H9 (cell line): Measurements from ENCODE around the gene UGT1A3. TPM values are rescaled to one million over a fixed set of nuclear protein-coding genes. Genes with fewer than 3 reads are reported as not detected.

Source experiments
- DNase-seq: peaks from one replicate; pipeline ENCODE4 v3.0.0-alpha.2; 2017
- H2AFZ ChIP-seq: one replicate; pipeline ENCODE4 v1.6.1; 2013; ENCODE audit warnings: mild to moderate bottlenecking, low read length, control low read depth, moderate library complexity
- H2AK5ac ChIP-seq: 2 replicates; pipeline ENCODE4 v1.6.1; 2013; ENCODE audit warnings: low read length, control low read depth, mixed read lengths; ENCODE audit not compliant: insufficient read length
- H2BK120ac ChIP-seq: one replicate; pipeline ENCODE4 v1.6.1; 2013; ENCODE audit warnings: low read depth, mild to moderate bottlenecking, low read length, control low read depth, inconsistent platforms; ENCODE audit not compliant: poor library complexity, severe bottlenecking
- H2BK12ac ChIP-seq: 2 replicates; pipeline ENCODE4 v1.6.1; 2013; ENCODE audit warnings: low read length, control low read depth, mixed read lengths, low read depth; ENCODE audit not compliant: insufficient read length
- H2BK15ac ChIP-seq: 2 replicates; pipeline ENCODE4 v1.6.1; 2013; ENCODE audit warnings: low read depth, low read length, control low read depth
- H2BK20ac ChIP-seq: one replicate; pipeline ENCODE4 v1.6.1; 2013; ENCODE audit warnings: low read depth, mild to moderate bottlenecking, low read length, control low read depth, inconsistent platforms; ENCODE audit not compliant: poor library complexity, severe bottlenecking
- H2BK5ac ChIP-seq: 2 replicates; pipeline ENCODE4 v1.6.1; 2013; ENCODE audit warnings: low read length, control low read depth, mixed read lengths; ENCODE audit not compliant: insufficient read length
- H3K14ac ChIP-seq: 2 replicates; pipeline ENCODE4 v1.6.1; 2013; ENCODE audit warnings: low read length, control low read depth; ENCODE audit not compliant: insufficient read depth
- H3K18ac ChIP-seq: 2 replicates; pipeline ENCODE4 v1.6.1; 2013; ENCODE audit warnings: low read depth, mild to moderate bottlenecking, mixed read lengths, low read length, control low read depth; ENCODE audit not compliant: insufficient read length
- H3K23ac ChIP-seq: 2 replicates; pipeline ENCODE4 v1.6.1; 2013; ENCODE audit warnings: low read length, control low read depth, mixed read lengths, low read depth; ENCODE audit not compliant: insufficient read length
- H3K23me2 ChIP-seq: 2 replicates; pipeline ENCODE4 v1.6.1; 2013; ENCODE audit warnings: low read depth, mild to moderate bottlenecking, mixed read lengths, low read length, control low read depth; ENCODE audit not compliant: insufficient read length, poor library complexity, severe bottlenecking
- H3K27ac ChIP-seq: 2 replicates; pipeline ENCODE4 v1.5.1; 2013; ENCODE audit warnings: low read length, control low read depth, mixed read lengths, low read depth; ENCODE audit not compliant: insufficient read length
- H3K27me3 ChIP-seq: 2 replicates; pipeline ENCODE4 v1.6.1; 2013; ENCODE audit warnings: low read length, control low read depth, inconsistent platforms; ENCODE audit not compliant: insufficient read depth
- H3K4ac ChIP-seq: 2 replicates; pipeline ENCODE4 v1.6.1; 2013; ENCODE audit warnings: low read depth, mild to moderate bottlenecking, control low read depth, inconsistent platforms, low read length, moderate library complexity
- H3K4me1 ChIP-seq: 2 replicates; pipeline ENCODE4 v1.6.1; 2013; ENCODE audit warnings: low read length, control low read depth, inconsistent platforms; ENCODE audit not compliant: insufficient read depth
- H3K4me2 ChIP-seq: 2 replicates; pipeline ENCODE4 v1.6.1; 2013; ENCODE audit warnings: low read length, control low read depth, mixed read lengths; ENCODE audit not compliant: insufficient read length, insufficient read depth
- H3K56ac ChIP-seq: 2 replicates; pipeline ENCODE4 v1.6.1; 2013; ENCODE audit warnings: low read depth, mild to moderate bottlenecking, mixed read lengths, low read length, control low read depth; ENCODE audit not compliant: insufficient read length
- H3K79me1 ChIP-seq: 2 replicates; pipeline ENCODE4 v1.6.1; 2013; ENCODE audit warnings: low read depth, mild to moderate bottlenecking, moderate library complexity, low read length, control low read depth, inconsistent platforms; ENCODE audit not compliant: insufficient read depth, poor library complexity, severe bottlenecking
- H3K79me2 ChIP-seq: 2 replicates; pipeline ENCODE4 v1.6.1; 2013; ENCODE audit warnings: low read length, control low read depth, inconsistent platforms; ENCODE audit not compliant: insufficient read depth
- H3K9ac ChIP-seq: 2 replicates; pipeline ENCODE4 v1.6.1; 2013; ENCODE audit warnings: low read length, control low read depth, mixed read lengths; ENCODE audit not compliant: insufficient read length; ENCODE audit errors: extremely low read depth
- H3K9me3 ChIP-seq: one replicate; pipeline ENCODE4 v1.6.1; 2013; ENCODE audit warnings: low read depth, low read length, inconsistent platforms; ENCODE audit not compliant: control insufficient read depth
- H3T11ph ChIP-seq: one replicate; pipeline ENCODE4 v1.6.1; 2013; ENCODE audit warnings: mild to moderate bottlenecking, low read length, control low read depth, inconsistent platforms
- H4K20me1 ChIP-seq: one replicate; pipeline ENCODE4 v1.6.1; 2013; ENCODE audit not compliant: control insufficient read depth, insufficient read length, insufficient read depth
- H4K5ac ChIP-seq: 2 replicates; pipeline ENCODE4 v1.6.1; 2013; ENCODE audit warnings: low read depth, mild to moderate bottlenecking, mixed read lengths, low read length, control low read depth; ENCODE audit not compliant: insufficient read length
- H4K8ac ChIP-seq: replicated peaks from 2 replicates; pipeline ENCODE4 v1.6.1; 2013; ENCODE audit warnings: low read length, control low read depth, mixed read lengths, low read depth; ENCODE audit not compliant: insufficient read length
- H4K91ac ChIP-seq: 2 replicates; pipeline ENCODE4 v1.6.1; 2013; ENCODE audit warnings: low read depth, mild to moderate bottlenecking, moderate library complexity, mixed read lengths, low read length, control low read depth; ENCODE audit not compliant: insufficient read length
- H3K27ac Mint-ChIP-seq, 3 experiments: 2 replicates in 2 of 3; 3 replicates in 1 of 3; pipeline ENCODE4 v1.8.0; 2020 to 2021; ENCODE audit warnings: mixed read lengths in 3 of 3, mild to moderate bottlenecking in 1 of 3, moderate library complexity in 1 of 3
- H3K27me3 Mint-ChIP-seq: 2 replicates; pipeline ENCODE4 v1.8.0; 2021; ENCODE audit warnings: low read depth, mild to moderate bottlenecking, moderate library complexity, mixed read lengths
- H3K36me3 Mint-ChIP-seq, 3 experiments: 2 replicates in 2 of 3; 3 replicates in 1 of 3; pipeline ENCODE4 v1.8.0; 2020 to 2021; ENCODE audit warnings: low read depth in 3 of 3, mixed read lengths in 3 of 3; ENCODE audit not compliant: insufficient read depth in 1 of 3
- H3K4me1 Mint-ChIP-seq, 2 experiments: 2 replicates each; pipeline ENCODE4 v1.8.0; 2020; ENCODE audit warnings: mixed read lengths in 2 of 2
- H3K4me3 Mint-ChIP-seq, 2 experiments: 2 replicates in 1 of 2; 3 replicates in 1 of 2; pipeline ENCODE4 v1.8.0; 2020 to 2021; ENCODE audit warnings: mild to moderate bottlenecking in 2 of 2, mixed read lengths in 2 of 2, moderate library complexity in 1 of 2
- H3K9me3 Mint-ChIP-seq, 2 experiments: 2 replicates in 1 of 2; 3 replicates in 1 of 2; pipeline ENCODE4 v1.8.0; 2020; ENCODE audit warnings: mild to moderate bottlenecking in 2 of 2, mixed read lengths in 2 of 2, moderate library complexity in 1 of 2
- WGBS: extraction: QIAGEN DNeasy Blood & Tissue Kit; methylation state at CpG from one replicate; pipeline ENCODE4 v1.1.7; 2013; ENCODE audit warnings: missing lambda C conversion rate, low lambda C conversion rate, mixed read lengths; ENCODE audit not compliant: insufficient read length; ENCODE audit errors: extremely low coverage; 5-methylcytosine and 5-hydroxymethylcytosine counted together
- total RNA-seq: library from RNA; stranded (reverse); gene quantifications from 2 replicates; pipeline ENCODE4 v1.2.1, GENCODE V29; 2021
- TF ChIP-seq, protein P1 (sequence below): fragments of 200-600 bp; sonication (generic); conservative IDR thresholded peaks from 3 replicates; pipeline ENCODE4 v1.8.0; 2021; ENCODE audit warnings: antibody characterized with exemption, mild to moderate bottlenecking

Gene UGT1A3
- total RNA-seq, 1 experiment from 2014 or later = not detected

DNA sequence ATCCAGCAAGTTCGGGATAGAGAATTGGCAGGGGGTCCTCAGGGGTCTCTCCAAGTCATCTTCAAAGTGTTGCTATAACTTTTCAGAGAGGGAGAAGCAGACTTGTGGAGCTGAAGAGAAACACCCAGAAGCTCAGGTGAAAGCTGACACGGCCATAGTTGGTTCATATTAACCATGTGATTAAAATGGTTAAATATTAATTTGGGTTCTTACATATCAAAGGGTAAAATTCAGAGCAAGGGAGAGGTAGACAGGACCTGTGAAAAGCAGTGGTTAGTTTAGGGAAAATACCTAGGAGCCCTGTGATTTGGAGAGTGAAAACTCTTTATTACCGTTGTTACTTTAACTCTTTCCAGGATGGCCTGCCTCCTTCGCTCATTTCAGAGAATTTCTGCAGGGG lies 36.2 kb upstream of the UGT1A3 start, which contains the start of gene UGT1A6:
Gene UGT1A6, plus strand, starts transcription at position 243 of the 400 bp plus-strand sequence. Its CDS starts 115 bp downstream, at position 358.
- TF ChIP-seq, protein P1, sequence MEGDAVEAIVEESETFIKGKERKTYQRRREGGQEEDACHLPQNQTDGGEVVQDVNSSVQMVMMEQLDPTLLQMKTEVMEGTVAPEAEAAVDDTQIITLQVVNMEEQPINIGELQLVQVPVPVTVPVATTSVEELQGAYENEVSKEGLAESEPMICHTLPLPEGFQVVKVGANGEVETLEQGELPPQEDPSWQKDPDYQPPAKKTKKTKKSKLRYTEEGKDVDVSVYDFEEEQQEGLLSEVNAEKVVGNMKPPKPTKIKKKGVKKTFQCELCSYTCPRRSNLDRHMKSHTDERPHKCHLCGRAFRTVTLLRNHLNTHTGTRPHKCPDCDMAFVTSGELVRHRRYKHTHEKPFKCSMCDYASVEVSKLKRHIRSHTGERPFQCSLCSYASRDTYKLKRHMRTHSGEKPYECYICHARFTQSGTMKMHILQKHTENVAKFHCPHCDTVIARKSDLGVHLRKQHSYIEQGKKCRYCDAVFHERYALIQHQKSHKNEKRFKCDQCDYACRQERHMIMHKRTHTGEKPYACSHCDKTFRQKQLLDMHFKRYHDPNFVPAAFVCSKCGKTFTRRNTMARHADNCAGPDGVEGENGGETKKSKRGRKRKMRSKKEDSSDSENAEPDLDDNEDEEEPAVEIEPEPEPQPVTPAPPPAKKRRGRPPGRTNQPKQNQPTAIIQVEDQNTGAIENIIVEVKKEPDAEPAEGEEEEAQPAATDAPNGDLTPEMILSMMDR = no peak
- Histone ChIP-seq H3K14ac (no peak within 1 kb of the TSS), H3K4me1 (peaks cover 3% of the 10 kb centered on the region; the same call in 1 of the 2 replicates), H2AFZ (no peak within 1 kb of the TSS), H4K91ac (no peak within 1 kb of the TSS), H3K27me3 (no peaks in the 10 kb centered on the region), H3T11ph (no peak within 1 kb of the TSS), H2BK12ac (no peak within 1 kb of the TSS), H3K27ac (no peak within 1 kb of the TSS), H4K20me1 (no peaks in the 10 kb centered on the region), H3K79me1 (no peaks in the 10 kb centered on the region), H2BK120ac (no peak within 1 kb of the TSS), H3K23ac (no peak within 1 kb of the TSS), H3K18ac (no peak within 1 kb of the TSS), H2BK15ac (no peak within 1 kb of the TSS), H2AK5ac (no peak within 1 kb of the TSS), H4K5ac (no peak within 1 kb of the TSS), H3K9ac (no peak within 1 kb of the TSS), H2BK5ac (no peak within 1 kb of the TSS), H4K8ac (no peak within 1 kb of the TSS), H3K9me3 (no peaks in the 10 kb centered on the region), H3K79me2 (no peaks in the 10 kb centered on the region), H3K23me2 (no peaks in the 10 kb centered on the region), H3K4ac (no peak within 1 kb of the TSS), H3K56ac (no peak within 1 kb of the TSS), H2BK20ac (no peak within 1 kb of the TSS), H3K4me2 (no peak within 1 kb of the TSS)
- Mint-ChIP-seq H3K27me3 (no peaks in the 10 kb centered on the region; the same call in 1 of the 2 replicates), H3K4me3 (no peak within 1 kb of the TSS), H3K4me1 (peaks cover 24 to 29% of the 10 kb centered on the region in 2 experiments), H3K27ac (peak within 1 kb of the TSS in 1 of 3 experiments; percentile 78; a peak in 2 of 7 replicates), H3K36me3 (no peaks in the 10 kb centered on the region; a peak in 2 of 7 replicates), H3K9me3 (peaks cover 0 to 7% of the 10 kb centered on the region in 2 experiments; a peak in 2 of 5 replicates)
- no peak for DNase-seq
- WGBS = no CpG with 5 or more reads among the region's 4 CpGs
